ENCODE measurements around the gene SLC13A3.

Gene SLC13A3

DNA sequence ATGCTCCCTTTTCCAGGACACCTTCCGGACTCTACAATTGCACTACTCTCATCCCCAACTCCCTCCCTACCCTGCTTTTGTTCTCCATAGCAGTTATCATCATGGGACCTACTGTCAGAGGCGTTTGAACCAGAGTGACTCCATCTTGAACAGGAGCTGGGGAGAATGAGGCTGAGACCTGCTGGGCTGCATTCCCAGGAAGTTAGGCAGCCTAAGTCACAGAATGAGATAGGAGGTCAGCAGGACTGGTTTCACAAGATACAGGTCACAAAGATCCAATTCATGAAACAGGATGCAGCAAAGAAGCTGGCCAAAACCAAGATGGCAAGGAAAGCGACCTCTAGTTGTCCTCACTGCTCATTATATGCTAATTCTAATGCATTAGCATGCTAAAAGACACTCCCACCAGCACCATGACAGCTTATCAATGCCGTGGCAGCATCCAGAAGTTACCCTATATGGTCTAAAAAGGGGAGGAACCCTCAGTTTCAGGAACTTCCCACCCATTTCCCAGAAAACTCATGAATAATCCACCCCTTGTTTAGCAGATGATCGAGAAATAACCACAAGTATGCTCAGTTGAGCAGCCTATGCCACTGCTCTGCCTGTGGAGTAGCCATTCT is 15.6 kb downstream of the SLC13A3 start:
- no peak for DNase-seq (ENCODE audit: low spot score)

DNA sequence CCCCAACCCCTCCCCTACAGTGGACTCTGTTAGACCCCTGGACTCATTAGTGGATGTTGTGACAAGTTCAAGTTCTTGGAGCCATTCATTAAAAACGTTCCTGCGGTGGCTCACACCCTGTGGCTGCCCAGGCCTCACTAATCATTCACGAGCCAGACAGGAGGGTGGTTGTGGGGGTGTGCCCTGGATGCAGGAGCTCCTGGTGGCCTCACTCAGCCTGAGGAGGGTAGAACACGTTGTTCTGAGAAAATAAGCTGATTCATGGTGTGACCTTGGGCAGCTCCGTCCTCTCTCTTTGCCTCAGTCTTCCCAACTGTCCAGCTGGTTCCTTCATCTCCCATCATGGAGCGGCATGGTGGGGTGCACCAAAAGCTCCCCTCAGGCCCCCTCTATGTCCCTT is 16.7 kb downstream of the SLC13A3 start:
- DNase-seq (ENCODE audit: low spot score) = no peak

DNA sequence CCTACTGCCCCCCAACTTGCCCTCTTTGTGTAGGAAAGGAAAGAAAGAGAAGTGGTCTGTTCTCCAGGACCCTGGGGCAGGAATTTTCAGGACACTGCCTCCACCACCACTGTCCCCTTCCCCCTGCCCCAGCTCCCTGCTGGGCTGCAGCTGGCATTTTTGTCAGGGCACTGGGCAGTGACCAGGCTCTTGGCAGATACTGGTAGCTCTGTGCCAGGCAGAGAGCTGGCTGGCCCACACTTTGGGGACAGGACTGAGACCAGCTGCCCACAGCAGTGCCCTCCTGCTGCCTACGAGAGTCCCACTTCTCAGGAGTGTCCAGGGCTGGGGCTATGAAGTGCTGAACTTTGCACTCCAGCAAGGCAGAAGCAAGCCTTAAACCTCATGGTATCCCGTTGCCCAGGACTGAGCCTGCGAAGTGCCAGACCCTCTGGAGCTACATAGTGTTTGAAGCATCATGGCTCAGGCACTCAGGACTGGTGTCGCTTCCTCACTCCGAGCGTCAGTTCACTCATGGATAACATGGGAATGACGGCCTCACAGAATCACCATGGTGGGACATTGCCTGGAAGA is 19.3 kb downstream of the SLC13A3 start:
- no peak for DNase-seq (ENCODE audit: low spot score)

DNA sequence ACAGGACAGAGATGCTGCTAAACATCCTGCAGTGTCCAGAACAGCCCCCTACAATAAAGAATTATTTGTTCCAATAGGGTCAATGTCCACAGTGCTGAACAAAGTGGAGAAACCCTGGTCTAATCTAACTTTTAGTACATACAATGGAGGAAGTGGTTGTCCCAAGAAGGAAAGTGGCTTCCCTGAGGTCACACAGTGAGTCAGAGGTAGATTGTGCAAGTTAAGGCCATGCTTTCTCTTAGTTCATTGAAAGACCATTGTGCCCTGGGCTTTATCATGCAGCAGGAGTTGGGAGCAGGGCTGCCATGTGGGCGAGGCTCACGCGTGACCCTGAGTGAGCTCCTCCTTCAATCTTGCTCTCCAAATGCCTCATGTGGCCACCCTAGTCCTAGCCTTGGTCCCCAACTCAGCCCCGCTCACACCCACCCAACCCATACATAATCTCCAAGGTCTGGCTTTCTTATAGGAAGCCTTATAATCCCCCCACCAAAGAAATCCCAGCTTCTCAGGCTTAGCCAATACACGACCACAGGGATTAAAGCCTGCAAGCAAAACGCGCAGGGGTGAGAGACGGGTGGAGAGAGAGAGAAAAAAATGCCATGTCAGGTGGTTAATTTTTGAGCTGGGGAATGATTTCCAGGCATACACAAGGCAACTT is 19.9 kb downstream of the SLC13A3 start:
- peak; percentile 17 for DNase-seq (ENCODE audit: low spot score)

DNA sequence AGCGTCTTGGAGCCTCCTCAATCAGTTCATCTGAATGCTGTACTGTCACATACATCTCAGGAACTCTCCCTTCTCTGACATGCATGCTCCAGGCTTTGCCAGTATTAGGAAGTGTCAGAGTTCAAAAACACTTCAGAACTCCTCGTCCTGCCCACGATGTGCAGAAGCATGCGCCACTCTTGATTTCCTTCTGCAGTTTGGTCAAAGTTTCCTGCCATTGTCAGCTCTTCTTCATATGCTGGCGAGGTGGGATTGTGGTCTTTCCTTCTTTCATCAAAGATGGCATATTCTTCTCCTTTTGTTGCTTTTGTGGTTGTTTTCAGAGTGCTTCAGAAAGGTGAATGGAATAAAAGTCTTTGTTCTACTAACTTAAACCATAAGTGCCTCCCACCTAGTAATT is 21.0 kb downstream of the SLC13A3 start:
- no peak for DNase-seq (ENCODE audit: low spot score)

DNA sequence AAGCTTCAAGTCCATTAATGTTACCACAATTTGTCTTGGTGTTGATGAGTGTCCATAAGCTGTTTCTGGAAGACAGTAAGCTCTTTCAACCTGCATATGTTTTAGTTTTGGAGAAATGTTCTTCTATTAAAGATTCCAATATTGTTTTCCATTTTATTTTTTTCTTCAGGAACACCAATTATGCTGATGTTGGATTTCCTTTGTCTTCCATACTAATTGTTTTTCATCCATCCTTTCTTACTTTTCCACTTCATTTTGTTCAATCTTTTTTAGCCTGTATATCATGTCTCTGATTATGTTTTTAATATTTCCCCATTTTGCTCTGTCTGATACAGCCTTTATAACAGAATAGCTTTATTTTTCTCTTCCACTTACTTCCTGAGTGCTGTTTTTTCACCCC is 21.9 kb downstream of the SLC13A3 start:
- no peak for DNase-seq (ENCODE audit: low spot score)

DNA sequence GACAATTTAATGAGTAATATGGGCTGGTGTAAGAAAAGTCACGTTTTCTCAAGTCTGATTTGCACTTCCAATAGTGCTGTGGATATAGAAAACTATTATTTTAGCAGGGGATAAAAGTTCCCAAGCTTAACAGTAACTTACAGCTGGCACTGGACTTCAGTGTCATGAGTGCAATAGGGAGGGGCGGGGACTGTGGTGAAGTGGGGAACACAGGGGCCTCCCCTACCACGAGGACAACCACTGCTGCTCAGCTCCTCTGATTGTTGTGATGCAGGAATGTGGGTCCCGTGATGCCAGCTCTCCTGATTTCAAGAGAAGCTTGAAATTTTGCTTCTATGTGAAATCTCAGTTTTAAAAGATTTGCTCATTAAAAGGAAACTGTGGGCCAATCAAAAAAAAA is 24.0 kb downstream of the SLC13A3 start:
- DNase-seq (ENCODE audit: low spot score) = no peak

DNA sequence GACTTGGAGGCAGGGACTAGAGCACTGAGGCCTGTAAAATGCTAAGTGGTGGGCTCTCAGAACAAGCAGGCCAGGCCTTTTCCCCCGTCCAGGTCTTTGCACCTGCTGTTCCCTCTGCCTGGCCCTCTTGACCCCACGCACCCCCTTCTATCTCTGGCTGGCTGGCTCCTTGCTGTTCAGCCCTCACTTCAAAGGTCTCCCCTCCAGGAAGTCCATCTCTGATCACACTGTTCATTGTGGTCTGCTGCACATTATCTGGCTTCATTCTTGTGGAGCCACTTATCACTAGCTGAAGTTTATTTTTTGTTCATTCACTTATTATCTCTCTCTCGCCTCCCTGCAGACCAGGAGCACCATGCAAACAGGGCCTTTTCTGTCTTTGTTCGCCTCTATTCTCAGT is 24.5 kb downstream of the SLC13A3 start:
- DNase-seq (ENCODE audit: low spot score) = no peak

DNA sequence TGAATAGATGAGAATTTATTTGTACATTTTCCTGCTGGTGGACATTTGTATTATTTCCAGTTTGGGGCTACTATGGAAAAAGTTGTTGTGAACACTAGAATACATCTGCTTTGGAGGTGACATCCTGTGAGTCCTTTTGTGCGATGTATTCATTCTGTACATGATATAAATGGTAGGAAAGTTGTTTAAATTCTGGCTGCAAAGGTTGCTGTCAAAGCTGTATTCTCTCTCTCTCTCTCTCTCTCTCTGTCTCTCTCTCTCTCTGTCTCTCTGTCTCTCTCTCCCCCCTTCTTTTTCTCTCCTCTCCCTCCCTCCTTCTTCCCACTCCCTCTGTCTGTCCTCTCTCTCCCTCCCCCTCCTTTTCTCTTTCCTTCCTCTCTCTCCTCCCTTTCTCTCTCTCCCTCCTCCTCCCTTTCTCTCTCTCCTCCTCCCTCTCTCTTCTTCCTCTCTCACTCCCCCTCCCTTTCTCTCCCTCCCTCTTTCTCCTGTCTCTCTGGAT is 25.3 kb downstream of the SLC13A3 start:
- no peak for DNase-seq (ENCODE audit: low spot score)

DNA sequence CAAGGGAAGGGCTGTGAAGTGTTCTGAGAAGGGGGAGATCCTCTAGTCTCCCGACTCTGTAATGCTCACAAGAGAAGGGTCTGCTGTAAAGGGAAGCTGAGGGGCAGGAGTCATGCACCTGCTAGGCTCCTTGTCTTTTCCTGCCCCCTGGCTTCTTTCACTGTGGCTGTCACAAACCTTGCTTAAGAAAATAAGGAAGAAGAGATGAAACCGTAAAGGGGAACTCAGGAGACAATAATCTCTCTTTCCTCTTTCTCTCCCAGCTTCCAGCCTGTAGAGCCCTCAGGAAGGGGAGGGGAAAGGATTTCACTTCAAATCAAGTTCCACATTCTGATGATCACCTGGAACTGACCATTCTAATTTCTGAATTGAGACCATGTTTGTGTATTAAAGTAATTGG is 26.3 kb downstream of the SLC13A3 start:
- no peak for DNase-seq (ENCODE audit: low spot score)

DNA sequence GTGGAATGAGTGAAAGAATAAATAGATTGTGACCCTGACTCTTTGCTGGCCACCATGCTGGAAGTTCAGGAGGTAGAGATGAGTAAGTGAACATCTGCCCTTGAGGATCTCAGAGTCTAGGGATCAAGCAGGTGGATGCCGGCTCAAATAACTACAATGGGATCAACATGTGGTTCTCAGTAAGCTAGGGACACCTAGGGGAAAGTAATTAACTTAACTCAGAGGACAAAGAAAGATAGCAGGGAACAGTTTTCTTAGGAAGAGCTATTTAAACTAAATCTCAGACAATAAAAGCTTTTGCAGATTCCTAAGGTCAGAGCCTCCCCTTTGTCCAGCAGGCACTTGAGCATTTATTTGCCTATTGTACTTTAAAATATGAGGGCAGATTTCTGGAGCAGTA is 29.1 kb downstream of the SLC13A3 start:
- DNase-seq (ENCODE audit: low spot score) = no peak

DNA sequence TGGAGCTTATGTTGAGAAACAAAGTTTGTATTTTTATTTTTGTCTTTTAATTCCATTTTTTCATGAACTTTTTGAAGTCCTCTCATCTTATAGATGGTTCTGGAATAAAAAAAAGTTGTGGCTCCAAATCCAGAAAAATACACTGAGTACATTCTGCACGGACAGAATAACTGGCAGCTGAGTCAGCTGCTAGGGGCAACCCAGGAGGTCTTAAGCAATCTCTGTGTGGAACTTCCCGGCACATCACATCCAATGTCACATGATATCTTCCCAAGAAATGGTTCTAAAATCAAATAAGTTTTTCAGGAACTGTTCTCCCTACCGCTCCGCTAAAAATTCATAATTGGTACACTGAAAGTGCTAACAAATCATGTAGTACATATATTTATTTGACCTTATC is 29.8 kb downstream of the SLC13A3 start:
- no peak for DNase-seq (ENCODE audit: low spot score)

DNA sequence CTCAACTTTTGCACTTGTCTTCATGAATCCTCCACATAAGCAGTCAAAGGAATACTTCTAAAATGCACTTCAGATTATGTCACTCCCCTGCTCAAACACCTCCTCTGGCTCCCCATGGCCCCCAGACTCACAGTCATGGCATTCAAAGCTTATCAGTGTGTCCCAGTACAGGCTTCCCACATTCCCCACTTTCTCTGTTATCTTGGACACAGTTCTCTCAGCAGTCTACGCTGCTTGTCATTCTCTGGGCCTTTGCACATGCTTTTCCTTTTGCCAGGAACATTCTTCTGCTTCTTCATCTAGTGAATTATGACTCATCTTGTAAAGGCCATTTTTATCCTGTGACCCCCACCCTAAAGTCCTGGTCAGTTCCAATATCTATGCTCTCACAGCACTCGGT is 31.8 kb downstream of the SLC13A3 start:
- DNase-seq (ENCODE audit: low spot score) = no peak

DNA sequence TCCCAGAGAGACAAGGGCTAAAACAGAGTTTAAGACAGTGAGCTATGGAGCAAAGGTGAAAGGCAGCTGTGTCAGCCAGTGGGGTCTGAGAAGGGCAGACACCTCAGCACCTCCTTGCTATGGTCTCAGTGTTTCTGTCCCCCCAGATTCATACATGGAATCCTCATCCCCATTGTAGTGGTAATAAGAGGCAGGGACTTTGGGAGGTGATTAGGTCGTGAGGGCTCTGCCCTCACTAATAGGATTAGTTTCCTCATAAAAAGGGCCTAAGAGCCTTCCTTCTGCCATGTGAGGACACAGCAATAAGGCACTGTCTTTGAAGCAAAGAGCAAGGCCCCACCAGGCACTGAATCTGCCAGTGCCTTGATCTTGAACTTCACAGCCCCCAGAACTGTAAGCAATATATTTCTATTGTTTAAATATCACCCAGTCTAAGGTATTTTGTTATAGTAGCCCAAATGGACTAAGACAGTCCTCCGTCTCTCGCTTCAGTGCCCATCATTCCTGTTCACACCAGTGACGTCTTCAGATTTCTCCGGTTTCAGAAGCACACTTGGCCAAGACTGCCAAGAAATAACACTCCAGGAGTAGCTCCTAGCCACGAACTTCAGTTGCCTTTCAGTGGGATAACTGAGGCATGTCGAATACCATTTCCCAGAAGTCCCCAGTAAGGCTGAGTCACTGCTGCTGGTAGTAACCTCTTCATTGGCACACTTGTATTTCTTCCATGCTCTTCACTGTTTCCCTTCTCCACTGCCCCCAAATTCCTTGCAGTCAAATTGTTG is 32.8 kb downstream of the SLC13A3 start:
- DNase-seq (ENCODE audit: low spot score) = no peak

DNA sequence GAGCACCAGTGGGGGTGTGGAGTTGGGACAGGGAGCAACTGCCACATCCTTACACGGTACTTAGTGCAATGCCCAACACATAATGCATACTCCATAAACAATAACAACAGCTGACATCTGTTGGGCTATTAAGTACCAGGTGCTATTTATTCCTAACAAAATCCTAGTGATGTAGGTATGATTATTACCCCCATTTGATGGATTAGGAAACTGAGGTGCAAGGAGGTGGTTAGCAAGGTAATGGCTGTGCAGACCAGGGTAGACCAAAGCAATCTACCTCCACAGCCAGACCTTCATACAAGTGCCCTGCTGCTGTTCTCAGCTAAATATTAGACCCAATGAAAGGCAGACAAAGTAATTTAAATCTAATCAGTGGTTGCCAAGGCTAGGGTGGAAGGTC is 36.8 kb downstream of the SLC13A3 start:
- no peak for DNase-seq (ENCODE audit: low spot score)

DNA sequence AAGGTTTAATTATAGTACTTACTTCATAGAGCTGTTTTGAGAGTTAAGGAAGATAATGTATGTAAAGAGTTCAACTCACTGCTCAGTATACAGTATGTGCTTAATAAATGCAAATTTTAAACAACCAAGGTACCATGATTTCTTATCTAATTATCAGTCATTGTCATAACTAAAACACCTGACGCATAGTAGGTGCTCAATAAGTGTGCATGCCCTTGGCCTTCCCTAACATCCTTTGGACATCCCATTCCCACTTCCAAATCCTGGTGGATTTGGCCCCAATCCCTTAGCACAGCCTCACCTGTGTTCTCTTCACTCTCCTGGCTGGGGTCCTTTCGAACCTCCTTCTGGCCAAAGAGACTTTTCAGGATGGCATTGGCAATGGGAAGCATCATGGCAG is 41.1 kb downstream of the SLC13A3 start:
- no peak for DNase-seq (ENCODE audit: low spot score)

DNA sequence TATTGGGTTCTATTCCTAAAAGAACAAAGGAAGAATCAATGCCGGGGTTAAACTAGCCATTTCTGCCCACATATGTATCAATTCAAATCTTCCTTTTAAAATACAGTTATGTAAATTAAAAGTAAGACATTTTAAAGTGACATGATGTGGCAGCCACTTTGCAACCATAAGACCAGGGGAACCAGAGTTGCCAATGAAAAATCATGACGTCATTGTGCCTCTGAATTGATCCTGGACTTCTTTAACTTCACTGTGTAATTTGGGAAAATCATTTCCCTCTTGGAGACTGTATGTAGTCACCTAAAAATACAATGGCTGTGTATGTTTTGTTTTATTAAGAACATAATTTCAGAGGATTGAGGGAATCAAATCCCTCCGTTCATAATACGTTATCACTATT is 42.2 kb downstream of the SLC13A3 start:
- no peak for DNase-seq (ENCODE audit: low spot score)

DNA sequence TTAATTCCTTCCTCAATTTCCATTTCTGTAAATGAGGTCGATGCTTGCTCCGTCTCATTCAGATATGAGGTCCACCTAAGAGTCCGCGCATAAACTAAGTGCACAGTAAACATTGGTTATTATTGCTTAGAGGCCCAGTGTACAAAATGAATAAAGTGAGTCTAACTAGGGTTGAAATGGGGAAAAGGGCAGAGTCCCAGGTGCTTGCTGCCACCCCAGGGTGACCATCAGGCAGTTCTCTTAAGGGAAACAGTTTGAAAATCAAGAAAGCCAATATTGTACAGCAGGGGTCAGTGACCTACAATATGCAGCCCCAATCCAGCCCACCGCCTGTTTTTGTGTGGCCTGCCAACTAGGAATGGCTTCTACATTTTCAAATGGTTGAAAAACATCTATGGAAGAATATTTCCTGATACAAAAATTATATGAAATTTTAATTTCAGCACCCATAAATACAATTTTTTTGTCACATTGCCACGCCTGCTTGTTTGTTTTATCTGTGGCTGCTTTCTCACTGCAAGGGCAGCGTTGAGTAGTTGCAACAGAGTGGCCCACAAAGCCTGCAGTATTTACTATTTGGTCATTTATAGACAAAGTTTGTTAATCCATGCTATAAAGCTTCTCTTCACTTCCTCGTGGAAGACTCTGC is 43.3 kb downstream of the SLC13A3 start:
- no peak for DNase-seq (ENCODE audit: low spot score)

DNA sequence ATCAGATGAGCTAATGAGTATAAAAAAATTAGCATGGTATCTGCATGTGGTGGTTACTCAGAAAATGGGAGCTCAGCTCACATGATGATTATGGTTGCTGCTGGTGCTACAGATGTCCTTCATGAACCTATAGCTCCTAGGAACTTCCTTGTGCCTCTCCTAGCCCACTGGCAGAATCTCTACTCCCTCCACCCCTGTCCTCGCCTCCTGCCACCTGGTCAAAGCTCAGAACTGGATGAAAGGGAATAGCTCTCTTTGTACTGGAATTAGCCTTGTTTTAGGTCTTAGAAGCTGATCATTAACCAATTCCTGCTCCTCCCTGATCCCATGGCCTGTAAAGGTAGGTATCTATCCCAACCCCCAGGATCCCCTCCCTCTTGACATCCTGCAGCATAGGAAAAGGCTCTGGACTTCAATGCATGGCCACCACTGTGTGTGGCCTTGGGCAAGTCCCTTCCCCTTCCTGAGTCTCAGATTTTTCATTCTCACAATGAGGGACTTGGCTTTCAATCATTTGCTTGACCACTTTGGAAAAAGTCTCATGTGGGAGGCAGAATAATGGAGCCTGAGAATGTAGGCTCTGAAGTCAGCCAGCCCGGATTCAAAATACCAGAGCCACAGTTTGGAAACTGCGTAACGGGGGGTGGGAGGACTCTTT is 43.9 kb downstream of the SLC13A3 start:
- no peak for DNase-seq (ENCODE audit: low spot score)

DNA sequence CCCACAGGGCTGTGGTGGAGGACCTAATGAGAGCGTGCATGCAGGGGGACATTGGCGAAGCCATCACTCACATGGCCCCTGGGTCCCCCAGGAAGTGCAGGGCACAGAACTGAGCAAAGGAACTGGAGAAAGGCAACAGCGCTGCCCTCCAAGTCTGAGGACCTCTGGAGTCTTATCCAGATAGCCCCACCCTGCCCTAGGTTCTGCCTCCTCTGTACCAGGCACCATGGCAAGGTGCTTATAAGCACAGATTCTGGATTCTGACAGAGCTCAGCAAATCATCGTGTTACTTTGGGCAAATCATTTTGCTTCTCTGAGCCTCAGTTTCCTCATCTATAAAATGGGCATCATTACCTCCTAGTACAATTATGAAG is 44.5 kb downstream of the SLC13A3 start:
- DNase-seq (ENCODE audit: low spot score) = no peak

DNA sequence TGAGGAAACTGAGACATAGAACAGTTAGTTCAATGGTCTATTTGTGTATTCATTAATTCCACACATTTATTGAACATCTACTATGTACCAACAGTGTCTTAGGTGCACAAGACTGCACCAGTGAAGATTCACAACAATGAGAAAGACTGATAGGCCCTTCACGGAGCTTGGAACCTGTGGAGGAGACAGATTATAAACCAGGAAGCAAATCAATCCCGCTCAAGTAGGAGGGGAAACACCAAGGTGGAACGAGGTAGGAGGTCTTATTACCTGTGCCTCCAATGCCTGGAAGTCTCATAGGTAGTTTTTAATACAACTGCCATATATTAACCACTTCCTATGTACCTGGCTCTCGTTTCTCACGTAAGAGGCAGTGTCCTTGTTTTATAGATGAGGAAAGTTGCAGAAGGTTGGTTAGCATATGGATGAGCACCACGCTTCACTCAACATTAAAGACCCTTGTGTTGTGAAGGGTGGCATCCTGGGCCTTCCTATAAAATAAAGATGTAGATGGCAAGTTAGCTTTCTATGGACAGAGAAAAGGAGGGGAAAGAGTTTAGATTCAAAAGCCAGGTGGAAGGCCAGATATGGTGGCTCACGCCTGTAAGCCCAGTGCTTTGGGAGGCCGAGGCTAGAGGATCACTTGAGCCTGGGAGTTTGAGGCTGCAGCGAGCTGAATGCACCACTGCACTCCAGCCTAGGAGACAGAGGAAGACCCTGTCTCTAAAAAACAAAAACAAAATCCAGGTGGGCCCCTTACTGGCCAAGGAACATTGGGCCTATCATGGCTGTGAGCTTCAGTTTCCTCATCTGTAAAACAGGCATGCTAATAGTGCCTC is 45.1 kb downstream of the SLC13A3 start:
- DNase-seq (ENCODE audit: low spot score) = no peak

Data from RKO (cell line).